DND-41 (cell line): Measurements from ENCODE around the gene AFF4.

Experiments used
- ATAC-seq: fragments of 200-7000 bp; cut with Tn5 transposase; 3 replicates; pipeline ENCODE4 v1.9.1; 2021; ENCODE audit warnings: low read depth; ENCODE audit not compliant: insufficient read depth
- DNase-seq: peaks from one replicate; pipeline ENCODE4 v3.0.0-alpha.2; 2020
- H2AFZ ChIP-seq: 2 replicates; pipeline ENCODE4 v1.6.0; 2012; ENCODE audit warnings: low read depth, low read length
- H3K27ac ChIP-seq: 2 replicates; pipeline ENCODE4 v1.5.1; 2012; ENCODE audit warnings: low read length, inconsistent platforms
- H3K27me3 ChIP-seq: fragments of 200-600 bp; sonication (generic); 2 replicates; pipeline ENCODE4 v1.6.0; 2012; ENCODE audit warnings: low read length, mild to moderate bottlenecking, inconsistent platforms; ENCODE audit not compliant: insufficient read depth, poor library complexity
- H3K36me3 ChIP-seq: 2 replicates; pipeline ENCODE4 v1.5.1; 2012; ENCODE audit warnings: low read length, inconsistent platforms; ENCODE audit not compliant: insufficient read depth
- H3K4me1 ChIP-seq: 2 replicates; pipeline ENCODE4 v1.5.1; 2012; ENCODE audit warnings: mild to moderate bottlenecking, low read length; ENCODE audit not compliant: insufficient read depth
- H3K4me2 ChIP-seq: 2 replicates; pipeline ENCODE4 v1.6.0; 2012; ENCODE audit warnings: mild to moderate bottlenecking, moderate library complexity, low read length, inconsistent platforms; ENCODE audit not compliant: insufficient read depth
- H3K4me3 ChIP-seq, 2 experiments: fragments of 200-600 bp in 1 of 2; shearing (Covaris generic) in 1 of 2; 2 replicates each; pipeline ENCODE4 v1.5.1; 2012 to 2016; ENCODE audit warnings: inconsistent platforms in 2 of 2, low read length in 2 of 2, mild to moderate bottlenecking in 2 of 2, low read depth in 1 of 2, moderate library complexity in 1 of 2
- H3K79me2 ChIP-seq: 2 replicates; pipeline ENCODE4 v1.6.0; 2012; ENCODE audit warnings: low read length, inconsistent platforms; ENCODE audit not compliant: insufficient read depth
- H3K9ac ChIP-seq: 2 replicates; pipeline ENCODE4 v1.6.0; 2012; ENCODE audit warnings: low read depth, mild to moderate bottlenecking, inconsistent platforms, low read length, moderate library complexity
- H3K9me3 ChIP-seq: 2 replicates; pipeline ENCODE4 v1.5.1; 2012; ENCODE audit warnings: low read length, moderate library complexity, mild to moderate bottlenecking, inconsistent platforms; ENCODE audit not compliant: insufficient read depth, severe bottlenecking
- H4K20me1 ChIP-seq: 2 replicates; pipeline ENCODE4 v1.6.0; 2012; ENCODE audit warnings: low read length; ENCODE audit not compliant: insufficient read depth
- CTCF ChIP-seq: IDR thresholded peaks from 2 replicates; pipeline ENCODE4 v1.5.1; 2012; ENCODE audit warnings: borderline replicate concordance, low read length, moderate library complexity, mild to moderate bottlenecking; ENCODE audit not compliant: poor library complexity, severe bottlenecking; ENCODE audit errors: extremely low read depth
- EZH2 ChIP-seq: IDR thresholded peaks from 3 replicates; pipeline ENCODE4 v1.6.1; 2012; ENCODE audit warnings: borderline replicate concordance, low read depth, mild to moderate bottlenecking, moderate library complexity, low read length, inconsistent platforms; ENCODE audit not compliant: severe bottlenecking

The AFF4 gene

GRCh38 chr5:132849347-132849746, 114.1 kb downstream of the AFF4 start:
- Histone ChIP-seq H3K9ac (no peak overlapping the region), H3K36me3 (no peaks in the 10 kb centered on the region), H3K4me2 (no peak overlapping the region)

GRCh38 chr5:132848270-132848669, 115.2 kb downstream of the AFF4 start:
- Histone ChIP-seq H3K4me3 (no peak overlapping the region), H2AFZ (no peak overlapping the region), H3K4me1 (no peaks in the 10 kb centered on the region), H3K9me3 (no peaks in the 10 kb centered on the region), H3K79me2 (no peaks in the 10 kb centered on the region), H3K27me3 (no peaks in the 10 kb centered on the region), H3K27ac (no peak overlapping the region), H3K36me3 (no peaks in the 10 kb centered on the region), H4K20me1 (no peaks in the 10 kb centered on the region), H3K9ac (no peak overlapping the region), H3K4me2 (no peak overlapping the region)
- ATAC-seq (no peak), DNase-seq (no peak)
- no peak for TF ChIP-seq CTCF
- no peak for TF ChIP-seq EZH2

More at GRCh38 chr5:132849347-132849746, 114.1 kb downstream of the AFF4 start:
- DNase-seq (no peak), ATAC-seq (no peak)
- no peaks in the 10 kb centered on the region for H4K20me1 ChIP-seq
- H3K27me3 ChIP-seq: no peaks in the 10 kb centered on the region
- no peak overlapping the region for H3K4me3 ChIP-seq
- TF ChIP-seq EZH2: no peak
- no peak for TF ChIP-seq CTCF
- H3K4me1 ChIP-seq: peaks cover 6% of the 10 kb centered on the region
- no peak overlapping the region for H3K27ac ChIP-seq
- no peaks in the 10 kb centered on the region for H3K79me2 ChIP-seq
- H3K9me3 ChIP-seq: no peaks in the 10 kb centered on the region
- no peak overlapping the region for H2AFZ ChIP-seq

- no peaks in the 10 kb centered on the region for H3K9me3 ChIP-seq
- H3K9ac ChIP-seq: no peak overlapping the region
- no peak for ATAC-seq
- H3K27me3 ChIP-seq: no peaks in the 10 kb centered on the region
- no peak overlapping the region for H3K27ac ChIP-seq
- no peaks in the 10 kb centered on the region for H3K79me2 ChIP-seq
- no peaks in the 10 kb centered on the region for H3K36me3 ChIP-seq
- no peaks in the 10 kb centered on the region for H3K4me1 ChIP-seq
- TF ChIP-seq EZH2: no peak
- no peak for TF ChIP-seq CTCF
- no peak overlapping the region for H3K4me3 ChIP-seq
- H4K20me1 ChIP-seq: no peaks in the 10 kb centered on the region
- no peak overlapping the region for H2AFZ ChIP-seq
- H3K4me2 ChIP-seq: no peak overlapping the region
- no peak for DNase-seq
Measured at GRCh38 chr5:132841305-132841704, 122.1 kb downstream of the AFF4 start.

- H3K4me1 ChIP-seq: no peaks in the 10 kb centered on the region
- no peak overlapping the region for H3K4me2 ChIP-seq
- H3K9me3 ChIP-seq: no peaks in the 10 kb centered on the region
- DNase-seq: no peak
- no peak overlapping the region for H3K4me3 ChIP-seq
- no peak overlapping the region for H2AFZ ChIP-seq
- no peaks in the 10 kb centered on the region for H4K20me1 ChIP-seq
- no peaks in the 10 kb centered on the region for H3K27me3 ChIP-seq
- H3K79me2 ChIP-seq: no peaks in the 10 kb centered on the region
- no peak for TF ChIP-seq CTCF
- TF ChIP-seq EZH2: no peak
- no peak overlapping the region for H3K27ac ChIP-seq
- no peak overlapping the region for H3K9ac ChIP-seq
- ATAC-seq: no peak
- no peaks in the 10 kb centered on the region for H3K36me3 ChIP-seq
Measured at GRCh38 chr5:132840896-132841295, 122.5 kb downstream of the AFF4 start.
